A204.1 (cell line): Measurements from ENCODE around the gene OSBPL8.
"Not testable (repeated sequence)": the region's sequence is repeated elsewhere in the genome, so short reads cannot be mapped to it uniquely, and the experiment has no call there.

Source experiments
- FAIRE-seq: peaks from 2 replicates; lab custom pipeline; 2012; peaks lifted over from hg19 to GRCh38; lab: Jason Lieb, UNC

Gene OSBPL8

DNA sequence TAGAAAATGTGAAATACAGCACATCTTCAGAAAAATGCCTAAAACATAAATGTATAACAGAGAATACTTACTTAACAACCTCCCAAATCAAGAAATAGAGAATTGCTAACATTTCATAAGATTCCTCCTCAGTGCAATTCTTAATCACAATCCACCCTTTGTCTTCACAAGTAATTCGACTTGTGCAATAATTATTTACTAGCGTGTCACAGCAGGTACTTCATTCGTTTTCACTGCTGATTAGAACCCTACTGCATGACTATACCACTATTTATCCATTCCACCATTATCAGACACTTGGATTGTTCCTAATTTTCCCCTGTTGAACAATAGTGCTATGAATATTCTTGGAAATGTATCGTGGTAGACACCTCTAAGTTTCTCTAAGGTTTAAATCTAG, 146.4 kb downstream of the OSBPL8 start:
- FAIRE-seq: no peak

DNA sequence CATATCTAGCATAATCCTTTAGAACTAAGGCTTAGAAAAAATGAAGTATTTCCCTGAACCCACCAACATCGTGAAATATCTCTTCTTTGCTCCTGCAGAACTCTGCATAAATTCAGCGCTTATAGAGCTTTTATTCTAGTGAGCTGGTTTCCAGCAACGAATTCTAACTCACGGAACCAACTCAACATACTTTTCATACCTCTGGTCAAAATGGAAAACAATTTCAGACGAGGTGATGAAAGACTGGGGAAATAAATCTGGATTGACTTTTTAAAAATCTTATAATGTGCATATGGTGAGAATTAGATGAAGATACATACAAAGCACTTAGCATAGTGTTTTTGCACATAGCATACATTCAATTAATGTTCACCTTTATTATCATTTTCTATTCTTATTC, 148.8 kb downstream of the OSBPL8 start:
- no peak for FAIRE-seq

DNA sequence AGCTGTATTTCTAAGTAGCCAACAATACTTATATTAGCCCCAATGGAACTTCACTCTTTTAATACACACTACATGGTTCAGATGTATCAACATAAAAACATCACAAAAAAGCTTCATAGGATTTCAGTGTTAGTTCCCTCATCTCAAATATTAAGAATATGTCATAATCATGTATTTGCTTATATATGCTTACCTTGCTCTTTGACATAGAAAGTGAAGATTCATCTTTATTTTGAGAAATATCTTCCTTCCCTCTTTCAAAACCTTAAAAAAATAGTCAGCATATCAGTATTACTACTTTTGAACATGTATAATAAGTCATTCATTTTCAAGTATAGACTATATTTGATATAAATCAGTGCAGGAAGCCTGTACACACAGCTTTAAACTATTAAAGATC, 149.2 kb downstream of the OSBPL8 start:
- no peak for FAIRE-seq

DNA sequence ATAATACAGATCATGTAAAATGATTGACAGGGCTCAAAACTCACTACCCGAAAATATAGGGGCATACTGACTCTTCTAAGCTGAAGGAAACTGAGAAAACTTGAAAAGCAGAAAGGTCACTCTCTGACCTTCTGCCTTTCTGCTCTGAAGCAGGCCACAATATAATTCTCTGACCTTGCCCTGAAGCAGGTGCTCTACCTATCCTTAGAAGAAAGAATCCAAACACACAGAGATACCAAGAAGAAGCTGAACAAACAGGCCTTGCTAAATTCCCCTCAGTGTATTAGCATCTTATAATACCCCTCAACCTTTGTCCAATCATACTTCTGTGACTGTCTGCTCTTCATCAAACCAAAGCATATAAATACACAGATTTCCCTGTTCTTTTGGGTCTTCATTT, 150.5 kb downstream of the OSBPL8 start:
- FAIRE-seq: no peak

DNA sequence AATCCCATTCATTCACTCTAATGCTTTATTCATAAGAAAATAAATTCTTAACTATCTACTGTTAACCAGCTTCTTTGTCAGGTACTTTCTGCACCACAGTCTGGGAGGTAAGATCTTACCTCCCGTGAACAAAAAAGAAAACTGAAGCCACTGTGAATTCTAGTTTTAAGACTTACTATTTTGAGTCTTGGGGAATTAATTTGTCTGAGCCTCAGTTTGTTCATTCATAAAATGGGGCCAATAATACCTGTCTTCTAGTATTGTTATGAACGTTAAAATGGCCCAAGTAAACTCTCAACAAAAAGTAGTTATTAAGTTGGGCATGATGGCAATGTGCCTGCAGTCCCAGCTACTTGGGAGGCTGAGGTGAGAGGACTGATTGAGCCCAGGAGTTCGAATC, 151.9 kb downstream of the OSBPL8 start:
- FAIRE-seq: no peak

DNA sequence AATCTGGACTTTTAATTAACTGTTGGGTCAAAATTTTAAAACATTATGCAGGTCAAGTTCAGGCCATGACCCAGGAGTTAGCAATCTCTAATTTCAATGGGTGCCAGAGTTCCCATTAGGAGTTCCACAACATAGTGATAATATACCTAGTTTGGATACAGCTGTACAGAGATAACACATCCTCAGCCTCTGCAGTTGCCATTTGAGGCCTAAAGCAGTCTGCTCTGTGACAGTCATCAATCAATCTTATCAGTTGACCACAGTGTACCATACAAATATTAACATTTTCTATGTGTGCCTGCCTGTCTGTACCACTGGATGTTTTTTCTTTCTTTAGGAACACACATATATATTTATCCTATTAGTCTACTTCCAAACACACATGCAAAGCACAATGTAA, 157.3 kb downstream of the OSBPL8 start:
- no peak for FAIRE-seq

DNA sequence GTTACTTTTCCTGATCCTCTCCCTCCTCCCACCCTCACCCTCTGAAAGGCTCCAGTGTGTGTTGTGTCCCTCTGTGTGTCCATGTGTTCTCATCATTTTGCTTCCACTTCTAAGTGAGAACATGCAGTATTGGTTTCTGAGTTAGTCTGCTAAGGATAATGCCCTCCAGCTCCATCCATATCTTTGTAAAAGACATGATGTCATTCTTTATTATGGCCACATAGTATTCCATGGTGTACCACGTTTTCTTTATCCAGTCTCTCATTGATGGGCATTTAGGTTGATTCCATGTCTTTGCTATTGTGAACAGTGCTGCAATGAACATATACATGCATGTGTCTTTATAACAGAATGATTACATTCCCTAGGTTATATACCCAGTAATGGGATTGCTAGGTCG, 159.4 kb downstream of the OSBPL8 start:
- FAIRE-seq: no peak

DNA sequence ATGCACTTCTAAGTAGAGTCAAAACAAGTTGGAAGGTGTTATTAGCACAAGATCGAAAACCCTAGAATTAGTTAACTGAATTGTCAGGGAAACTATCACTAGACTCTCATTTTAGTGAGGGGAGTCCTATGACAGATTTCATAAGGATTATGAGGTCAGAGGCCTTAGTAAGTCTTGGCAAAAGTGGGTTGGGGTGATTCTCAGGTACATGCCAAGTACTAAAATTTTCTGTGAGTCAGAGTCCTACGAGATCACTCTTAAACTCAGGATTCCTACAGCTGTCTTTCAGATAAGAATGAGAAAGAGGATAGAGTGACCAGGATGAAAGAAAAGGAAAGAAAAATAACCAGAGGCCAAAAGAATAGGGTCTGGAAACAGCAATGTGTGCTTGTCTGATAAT, 160.5 kb downstream of the OSBPL8 start:
- no peak for FAIRE-seq

DNA sequence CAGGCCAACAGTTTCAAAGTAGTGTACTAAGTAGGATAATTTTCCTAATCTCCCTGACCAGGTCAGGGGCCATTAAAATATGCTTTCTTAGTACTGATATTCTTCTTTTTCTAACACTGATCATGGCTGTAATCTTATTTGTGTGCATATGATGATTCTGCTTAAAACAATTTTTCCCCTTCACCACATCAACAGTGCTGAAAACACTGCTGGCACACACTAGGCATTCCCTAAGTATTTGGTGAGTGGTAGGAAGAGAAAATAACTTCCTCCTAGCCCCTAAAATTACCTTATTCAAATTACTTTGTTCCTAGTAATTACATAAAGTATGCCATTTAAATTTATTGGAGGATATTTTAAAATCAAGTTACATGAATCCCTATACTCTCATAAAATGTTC, 161.5 kb downstream of the OSBPL8 start:
- no peak for FAIRE-seq

DNA sequence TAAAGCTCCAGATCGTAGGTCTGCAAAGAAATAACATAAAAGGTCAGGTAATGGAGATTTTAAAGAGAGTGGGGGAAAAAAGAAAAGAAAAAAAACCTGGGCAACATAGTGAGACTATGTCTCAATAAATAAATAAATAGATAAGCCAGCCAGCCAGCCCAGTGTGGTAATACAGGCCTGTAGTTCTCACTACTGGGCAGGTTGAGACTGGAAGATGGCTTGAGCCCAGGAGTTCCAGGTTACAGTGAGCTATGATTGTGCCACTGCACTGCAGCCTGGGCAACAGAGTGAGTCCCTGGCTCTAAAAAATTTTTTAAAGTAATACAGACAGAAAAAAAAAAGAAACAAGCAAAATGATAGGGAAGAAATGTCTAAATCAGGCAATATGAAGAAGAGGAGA, 168.1 kb downstream of the OSBPL8 start:
- no peak for FAIRE-seq

DNA sequence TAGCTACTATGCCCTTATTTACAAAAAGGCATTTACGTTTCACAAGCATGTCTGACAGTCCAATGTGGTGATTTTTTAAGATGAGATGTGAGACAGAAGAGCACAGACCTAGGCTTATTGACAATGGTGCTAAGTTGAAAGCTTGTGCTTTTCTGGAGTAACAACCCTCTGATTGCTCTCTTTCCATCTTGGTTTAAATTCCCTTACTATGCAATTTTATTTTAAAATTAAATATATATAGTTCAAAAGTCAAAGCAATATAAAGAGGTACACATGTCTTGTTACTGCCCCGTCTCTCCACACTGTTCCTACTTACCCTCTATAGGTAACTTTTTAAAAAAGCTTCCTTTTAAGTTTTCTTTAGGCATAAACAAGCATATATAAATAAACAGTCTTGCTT, 172.0 kb downstream of the OSBPL8 start:
- no peak for FAIRE-seq

DNA sequence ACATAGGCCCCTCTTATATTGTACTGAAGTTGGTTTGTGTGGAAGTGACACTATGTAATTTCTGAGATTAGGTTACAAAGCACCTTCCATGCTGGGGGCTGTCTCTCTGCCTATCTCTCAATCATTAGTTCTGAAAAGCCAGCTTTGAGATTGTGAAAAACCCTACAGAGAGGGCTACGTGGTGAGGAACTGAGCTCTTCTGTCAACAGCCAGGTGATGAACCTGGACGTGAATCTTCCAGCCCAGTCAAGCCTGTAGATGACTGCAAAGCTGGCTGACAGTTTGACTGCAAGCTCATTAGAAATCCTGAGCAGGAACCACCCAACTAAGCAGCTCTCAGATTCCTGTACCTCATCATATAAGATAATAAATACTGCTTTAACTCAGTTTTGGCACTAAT, 175.0 kb downstream of the OSBPL8 start:
- no peak for FAIRE-seq

DNA sequence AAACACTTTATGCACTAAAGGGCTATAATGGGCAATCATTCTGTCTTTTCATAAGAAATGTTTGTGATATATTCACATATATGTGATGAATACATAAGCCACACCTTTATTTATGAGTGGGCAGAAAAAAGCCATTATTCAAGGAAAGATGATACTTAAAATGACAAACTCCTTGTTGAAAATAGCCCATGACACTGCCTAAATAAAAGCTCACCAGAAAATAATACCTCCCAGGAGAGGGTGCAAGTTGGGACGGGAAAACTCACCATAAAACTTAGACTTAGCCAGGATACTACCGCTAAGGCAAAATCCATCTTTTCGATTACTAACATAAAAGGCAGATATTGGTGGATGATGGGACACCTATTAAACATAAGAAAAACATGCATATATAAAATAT, 175.6 kb downstream of the OSBPL8 start:
- FAIRE-seq: no peak

DNA sequence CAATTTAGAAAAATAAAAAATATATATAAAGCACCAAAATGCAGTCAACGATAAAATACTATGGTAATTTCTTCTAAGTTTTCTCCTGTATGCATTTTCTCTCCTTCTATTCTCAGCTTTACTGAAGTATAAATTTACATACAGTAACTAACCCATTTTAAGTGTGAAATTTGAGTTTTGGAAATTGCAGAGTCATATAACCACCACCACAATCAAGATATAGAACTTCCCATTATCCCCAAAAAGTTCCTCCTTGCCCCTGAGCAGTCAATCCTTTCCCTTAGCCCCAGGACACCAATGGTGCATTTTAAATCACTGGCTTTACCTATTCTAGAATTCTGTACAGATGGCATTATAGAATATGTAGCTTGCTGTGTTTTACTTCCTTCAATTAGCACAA, 180.3 kb downstream of the OSBPL8 start:
- no peak for FAIRE-seq

DNA sequence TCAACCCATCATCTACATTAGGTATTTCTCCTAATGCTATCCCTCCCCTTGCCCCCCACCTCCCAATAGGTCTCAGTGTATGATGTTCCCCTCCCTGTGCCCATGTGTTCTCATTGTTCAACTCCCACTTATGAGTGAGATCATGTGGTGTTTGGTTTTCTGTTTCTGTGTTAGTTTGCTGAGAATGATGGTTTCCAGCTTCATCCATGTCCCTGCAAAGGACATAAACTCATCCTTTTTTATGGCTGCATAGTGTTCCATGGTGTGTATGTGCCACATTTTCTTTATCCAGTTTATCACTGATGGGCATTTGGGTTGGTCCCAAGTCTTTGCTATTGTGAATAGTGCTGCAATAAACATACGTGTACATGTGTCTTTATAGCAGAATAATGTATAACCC, 182.7 kb downstream of the OSBPL8 start:
- not testable (repeated sequence) for FAIRE-seq

DNA sequence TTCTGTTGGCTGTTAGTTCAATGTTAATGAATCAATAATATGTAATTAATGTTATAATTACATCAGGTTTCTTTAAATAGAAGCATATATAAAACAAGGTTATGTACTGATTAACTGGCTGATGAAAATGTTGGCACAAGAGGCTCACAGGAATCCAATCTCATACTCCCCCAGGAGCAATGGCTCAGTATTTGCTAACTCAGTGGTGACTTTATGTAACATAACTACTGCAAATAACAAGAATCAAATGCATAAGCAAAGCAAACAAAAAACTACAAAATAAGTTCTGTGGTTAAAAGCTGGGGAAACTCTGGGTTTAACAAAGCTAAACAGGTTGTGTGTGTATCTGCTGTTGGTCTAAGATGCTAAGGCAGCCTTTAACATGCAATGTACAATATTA, 183.6 kb downstream of the OSBPL8 start:
- no peak for FAIRE-seq

DNA sequence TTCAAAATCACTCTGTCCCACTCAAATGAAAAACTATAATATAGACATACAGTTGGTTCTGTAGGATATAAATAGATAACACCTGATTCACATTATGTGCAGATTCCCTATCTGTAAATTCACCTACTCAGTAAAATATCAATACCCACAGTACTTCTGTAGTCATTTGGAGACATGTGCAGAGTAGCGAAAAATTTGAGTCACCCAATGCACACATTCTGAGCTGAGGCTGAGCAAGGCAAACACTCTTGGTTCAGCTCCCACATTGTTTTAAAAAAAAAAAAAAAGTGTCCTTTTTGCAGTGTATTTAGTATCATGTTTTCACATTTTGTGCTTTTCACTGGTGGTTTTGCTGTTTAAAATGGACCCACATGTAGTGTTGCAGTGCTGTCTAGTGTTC, 184.1 kb downstream of the OSBPL8 start:
- no peak for FAIRE-seq

DNA sequence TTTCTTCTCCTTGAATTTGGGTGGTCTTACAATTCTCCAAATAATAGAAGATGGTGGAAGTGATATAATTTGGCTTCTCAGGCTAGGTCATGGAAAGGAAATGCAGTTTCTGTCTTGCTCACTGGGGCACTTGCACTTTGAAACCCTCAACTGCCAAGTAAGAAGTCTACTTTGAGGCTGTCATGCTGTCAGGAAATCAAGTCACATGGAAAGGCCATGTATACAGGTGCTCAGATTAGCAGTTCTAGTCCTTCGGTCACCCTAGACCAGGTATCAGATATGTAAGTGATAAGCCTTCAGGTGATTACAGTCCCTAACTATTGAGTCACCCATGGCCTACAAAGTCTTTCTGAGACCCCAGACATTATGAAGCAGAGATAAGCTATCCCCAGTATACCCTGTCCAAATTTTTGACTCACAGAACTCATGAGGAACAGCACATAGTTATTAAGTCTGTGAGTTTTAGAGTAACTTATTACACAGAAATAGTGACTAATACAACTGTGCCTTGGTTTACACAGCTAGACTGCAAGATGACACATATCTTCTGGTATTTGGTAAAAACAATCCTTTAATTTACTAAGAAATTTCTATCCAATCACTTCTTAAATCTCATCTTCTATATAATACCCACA, 185.1 kb downstream of the OSBPL8 start:
- FAIRE-seq: no peak

DNA sequence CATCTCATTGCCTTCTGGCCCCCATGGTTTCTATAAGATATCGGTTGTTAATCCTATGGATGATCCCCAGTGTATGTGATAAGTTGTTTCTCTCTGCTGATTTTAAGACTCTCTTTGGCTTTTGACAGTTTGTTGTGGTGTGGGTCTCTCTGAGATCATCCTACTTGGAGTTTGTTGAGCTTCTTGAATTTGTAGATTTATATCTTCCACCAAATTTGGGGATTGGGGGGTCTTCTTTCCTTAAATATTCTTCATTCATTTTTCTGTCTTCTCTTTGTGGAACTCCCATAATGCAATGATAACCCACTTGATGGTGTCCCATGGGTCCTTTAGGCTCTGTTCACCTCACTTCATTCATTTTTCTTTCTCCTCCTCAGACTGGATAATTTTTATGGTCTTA, 191.3 kb downstream of the OSBPL8 start:
- FAIRE-seq: no peak

DNA sequence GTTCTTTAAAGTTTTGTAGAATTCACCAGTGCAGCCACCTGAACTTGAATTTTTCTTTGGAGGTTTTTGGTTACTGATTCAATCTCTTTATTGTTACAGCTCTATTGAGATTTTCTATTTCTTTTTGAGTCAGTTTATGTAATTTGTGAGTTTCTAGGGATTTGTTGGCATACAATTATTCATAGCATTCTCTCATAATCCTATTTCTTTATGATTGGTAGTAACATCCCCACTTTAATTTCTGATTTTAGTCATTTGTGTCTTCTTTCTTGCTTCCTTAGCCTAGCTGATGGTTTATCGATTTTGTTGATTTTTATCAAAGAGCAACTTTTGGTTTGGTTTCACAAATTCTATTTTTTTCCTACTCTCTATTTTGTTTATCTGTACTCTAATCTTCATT, 193.4 kb downstream of the OSBPL8 start:
- no peak for FAIRE-seq

DNA sequence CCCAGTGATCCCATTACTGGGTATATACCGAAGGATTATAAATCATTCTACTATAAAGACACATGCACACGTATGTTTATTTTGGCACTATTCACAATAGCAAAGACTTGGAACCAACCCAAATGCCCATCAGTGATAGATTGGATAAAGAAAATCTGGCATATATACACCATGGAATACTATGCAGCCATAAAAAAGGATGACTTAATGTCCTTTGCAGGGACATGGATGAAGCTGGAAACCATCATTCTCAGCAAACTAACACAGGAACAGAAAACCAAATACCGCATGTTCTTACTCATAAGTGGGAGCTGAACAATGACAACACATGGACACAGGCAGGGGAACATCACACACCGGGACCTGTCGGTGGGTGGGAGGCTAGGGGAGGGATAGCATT, 195.4 kb downstream of the OSBPL8 start:
- not testable (repeated sequence) for FAIRE-seq

DNA sequence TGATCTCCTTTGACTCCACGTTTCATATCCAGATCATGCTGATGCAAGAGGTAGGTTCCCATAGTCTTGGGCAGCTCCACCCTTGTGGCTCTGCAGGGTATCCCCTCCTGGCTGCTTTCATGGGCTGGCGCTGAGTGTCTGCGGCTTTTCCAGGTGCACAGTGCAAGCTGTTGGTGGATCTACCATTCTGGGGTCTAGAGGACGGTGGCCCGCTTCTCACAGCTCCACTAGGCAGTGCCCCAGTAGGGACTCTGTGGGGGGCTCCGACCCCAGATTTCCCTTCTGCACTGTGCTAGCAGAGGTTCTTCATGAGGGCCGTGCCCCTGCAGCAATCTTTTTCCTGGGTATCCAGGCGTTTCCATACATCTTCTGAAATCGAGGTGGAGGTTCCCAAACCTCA, 199.3 kb downstream of the OSBPL8 start:
- no peak for FAIRE-seq

DNA sequence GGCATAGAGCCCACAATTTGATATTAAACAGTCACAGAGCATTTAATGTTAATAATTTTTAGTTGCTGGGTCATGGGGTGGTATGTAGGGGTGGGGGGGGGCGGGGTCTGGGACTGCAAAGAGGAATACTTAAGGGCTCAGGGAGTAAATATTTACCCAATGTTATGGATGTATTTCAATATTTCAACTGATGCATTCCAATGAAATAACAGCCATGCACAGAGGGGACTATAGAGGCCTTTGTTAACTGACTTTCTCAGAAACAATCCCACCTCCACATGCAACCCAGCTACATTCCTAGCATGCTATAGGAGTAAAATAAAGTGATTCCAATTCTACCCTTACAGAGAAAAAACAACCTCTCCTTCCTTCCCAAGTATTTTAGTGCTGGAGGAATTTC, 203.5 kb downstream of the OSBPL8 start:
- FAIRE-seq: no peak

DNA sequence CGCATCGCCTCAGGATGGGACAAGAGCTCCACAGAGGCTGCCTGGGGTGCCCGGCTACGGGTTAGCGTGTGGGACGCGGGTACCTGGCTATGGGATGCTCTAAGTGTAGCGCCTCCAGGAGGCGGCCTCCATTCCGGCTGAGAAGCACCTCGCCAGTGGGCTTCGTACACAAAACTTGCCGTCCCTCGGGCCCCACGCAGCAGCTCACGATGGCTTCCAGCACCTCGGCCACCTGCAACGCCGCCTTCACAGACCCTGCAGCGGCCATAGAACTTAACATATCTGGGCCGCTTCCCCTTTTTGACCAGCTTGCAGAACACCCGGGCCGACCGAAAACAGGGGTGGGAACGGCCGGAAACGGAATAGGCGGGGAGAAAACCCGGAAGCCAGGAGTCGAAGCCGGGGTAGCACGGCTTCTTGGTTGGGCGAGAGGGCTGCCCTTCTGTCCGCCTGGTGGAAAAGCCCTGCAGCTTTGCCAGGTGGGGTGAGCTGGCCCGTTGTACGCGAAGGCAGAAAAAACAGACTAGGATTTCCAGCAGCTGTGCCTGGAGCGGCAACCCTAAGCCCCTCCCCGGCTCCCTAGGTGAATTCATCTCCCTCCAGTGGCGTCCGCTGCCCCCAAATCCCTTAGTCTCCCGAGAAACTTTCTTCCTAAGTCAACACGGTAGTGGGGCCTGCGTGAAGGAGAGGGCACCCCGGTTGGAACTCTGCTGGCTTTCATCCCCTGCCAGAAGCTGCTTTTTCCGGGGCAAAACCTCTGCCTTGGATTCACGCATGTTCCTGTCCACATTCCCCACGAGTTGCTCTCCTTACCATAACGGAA, 211.3 kb downstream of the OSBPL8 start, which contains the start of gene BBS10:
BBS10 (minus strand) TSS at position 337 of the 823 bp plus-strand sequence; CDS start at position 280, 57 bp downstream.
- peak; percentile 69 for FAIRE-seq
